IPS-15b (cell line): ENCODE data around the gene MAP3K20.
A peak's percentile ranks its signal among the peaks of the same experiment; 100 is the strongest.

Source experiments
- H3K27me3 ChIP-seq: one replicate; pipeline ENCODE4 v1.6.1; 2013; ENCODE audit warnings: low read length; ENCODE audit not compliant: control insufficient read depth, insufficient read depth
- H3K36me3 ChIP-seq: one replicate; pipeline ENCODE4 v1.6.1; 2013; ENCODE audit warnings: low read length; ENCODE audit not compliant: control insufficient read depth, insufficient read depth
- H3K4me1 ChIP-seq: one replicate; pipeline ENCODE4 v1.6.1; 2013; ENCODE audit warnings: mild to moderate bottlenecking, low read length; ENCODE audit not compliant: control insufficient read depth, insufficient read depth
- H3K4me3 ChIP-seq: one replicate; pipeline ENCODE4 v1.5.1; 2013; ENCODE audit warnings: low read depth, low read length
- H3K9ac ChIP-seq: one replicate; pipeline ENCODE4 v1.6.1; 2013; ENCODE audit warnings: low read depth, mild to moderate bottlenecking, low read length
- H3K9me3 ChIP-seq: one replicate; pipeline ENCODE4 v1.6.1; 2013; ENCODE audit warnings: mild to moderate bottlenecking, low read length; ENCODE audit not compliant: control insufficient read depth, insufficient read depth

Gene MAP3K20

GRCh38 chr2:173075781-173076580 is at the start of gene MAP3K20:
Gene MAP3K20 (plus strand): TSS chr2:173075846. CDS start chr2:173091032, 15,186 bp downstream.
- H3K4me1 ChIP-seq: peaks cover 2% of the 10 kb centered on the region
- no peaks in the 10 kb centered on the region for H3K36me3 ChIP-seq
- peak within 1 kb of the TSS; percentile 84 for H3K4me3 ChIP-seq
- H3K9me3 ChIP-seq: no peaks in the 10 kb centered on the region
- peaks cover 6% of the 10 kb centered on the region for H3K27me3 ChIP-seq
- H3K9ac ChIP-seq: peak within 1 kb of the TSS; percentile 70

- no peaks in the 10 kb centered on the region for H3K27me3 ChIP-seq
- no peak overlapping the region for H3K4me3 ChIP-seq
- no peak overlapping the region for H3K9ac ChIP-seq
- no peaks in the 10 kb centered on the region for H3K4me1 ChIP-seq
- no peaks in the 10 kb centered on the region for H3K36me3 ChIP-seq
- H3K9me3 ChIP-seq: no peaks in the 10 kb centered on the region
Observed at GRCh38 chr2:173026479-173026878, 49.2 kb upstream of the MAP3K20 start.

GRCh38 chr2:173027181-173028128 is 48.2 kb upstream of the MAP3K20 start:
- no peaks in the 10 kb centered on the region for H3K36me3 ChIP-seq
- no peak overlapping the region for H3K4me3 ChIP-seq
- no peaks in the 10 kb centered on the region for H3K4me1 ChIP-seq
- H3K9ac ChIP-seq: no peak overlapping the region
- H3K9me3 ChIP-seq: no peaks in the 10 kb centered on the region
- no peaks in the 10 kb centered on the region for H3K27me3 ChIP-seq

GRCh38 chr2:173028141-173028540 is 47.5 kb upstream of the MAP3K20 start:
- no peak overlapping the region for H3K9ac ChIP-seq

GRCh38 chr2:173028671-173029070 is 47.0 kb upstream of the MAP3K20 start:
- Histone ChIP-seq H3K27me3 (no peaks in the 10 kb centered on the region), H3K4me3 (no peak overlapping the region), H3K4me1 (no peaks in the 10 kb centered on the region), H3K9ac (no peak overlapping the region), H3K36me3 (no peaks in the 10 kb centered on the region), H3K9me3 (no peaks in the 10 kb centered on the region)

More at GRCh38 chr2:173028141-173028540, 47.5 kb upstream of the MAP3K20 start:
- Histone ChIP-seq H3K4me1 (no peaks in the 10 kb centered on the region), H3K9me3 (no peaks in the 10 kb centered on the region), H3K4me3 (no peak overlapping the region), H3K36me3 (no peaks in the 10 kb centered on the region), H3K27me3 (no peaks in the 10 kb centered on the region)

GRCh38 chr2:173030561-173031490 is 44.8 kb upstream of the MAP3K20 start:
- Histone ChIP-seq H3K36me3 (no peaks in the 10 kb centered on the region), H3K4me3 (no peak overlapping the region), H3K27me3 (no peaks in the 10 kb centered on the region), H3K9ac (no peak overlapping the region), H3K9me3 (no peaks in the 10 kb centered on the region), H3K4me1 (no peaks in the 10 kb centered on the region)

- Histone ChIP-seq H3K4me1 (no peaks in the 10 kb centered on the region), H3K36me3 (no peaks in the 10 kb centered on the region), H3K9me3 (no peaks in the 10 kb centered on the region), H3K9ac (no peak overlapping the region), H3K27me3 (no peaks in the 10 kb centered on the region), H3K4me3 (no peak overlapping the region)
Observed at GRCh38 chr2:173032032-173032431, 43.6 kb upstream of the MAP3K20 start.

- H3K9ac ChIP-seq: no peak overlapping the region
- no peaks in the 10 kb centered on the region for H3K36me3 ChIP-seq
- no peaks in the 10 kb centered on the region for H3K9me3 ChIP-seq
- no peaks in the 10 kb centered on the region for H3K27me3 ChIP-seq
- H3K4me1 ChIP-seq: no peaks in the 10 kb centered on the region
- H3K4me3 ChIP-seq: no peak overlapping the region
Observed at GRCh38 chr2:173033084-173033483, 42.6 kb upstream of the MAP3K20 start.

GRCh38 chr2:173034143-173034542 is 41.5 kb upstream of the MAP3K20 start:
- no peaks in the 10 kb centered on the region for H3K27me3 ChIP-seq
- no peak overlapping the region for H3K9ac ChIP-seq
- H3K9me3 ChIP-seq: no peaks in the 10 kb centered on the region
- H3K4me1 ChIP-seq: no peaks in the 10 kb centered on the region
- no peaks in the 10 kb centered on the region for H3K36me3 ChIP-seq
- no peak overlapping the region for H3K4me3 ChIP-seq

- no peaks in the 10 kb centered on the region for H3K4me1 ChIP-seq
- no peaks in the 10 kb centered on the region for H3K36me3 ChIP-seq
- H3K27me3 ChIP-seq: no peaks in the 10 kb centered on the region
- no peaks in the 10 kb centered on the region for H3K9me3 ChIP-seq
- H3K4me3 ChIP-seq: no peak overlapping the region
- no peak overlapping the region for H3K9ac ChIP-seq
Observed at GRCh38 chr2:173037245-173038120, 38.2 kb upstream of the MAP3K20 start.
